HG03025 (cell line): ENCODE measurements around the gene PDC.
"Not testable (repeated sequence)": the region's sequence is repeated elsewhere in the genome, so short reads cannot be mapped to it uniquely, and the experiment has no call there.

Experiments used
- ATAC-seq: cut with Tn5 transposase; IDR thresholded peaks from one replicate; pipeline ENCODE4 v1.9.1; 2021; ENCODE audit warnings: mild to moderate bottlenecking, moderate library complexity; ENCODE audit not compliant: unreplicated experiment, low FRiP score

The PDC gene

GRCh38 chr1:186409091-186409490 lies 51.8 kb downstream of the PDC start:
- no peak for ATAC-seq

- ATAC-seq, result no peak
These were observed 56.4 kb downstream of the PDC start for GRCh38 chr1:186404454-186405051.

- no peak for ATAC-seq
These were observed 57.3 kb downstream of the PDC start for GRCh38 chr1:186403632-186404031.

- not testable (repeated sequence) for ATAC-seq
These were observed 59.5 kb downstream of the PDC start for GRCh38 chr1:186401446-186401845.
